Measurements from ENCODE around the gene SPAG16. TPM values are rescaled to one million over a fixed set of nuclear protein-coding genes. Genes with fewer than 3 reads are reported as not detected.

Gene SPAG16
- total RNA-seq, 4 donors from 2014 or later, result 1.2 to 30.8 (median 16.2) TPM

- H3K27ac ChIP-seq, result no peak overlapping the region
- in situ Hi-C loops (cut with MboI; ENCODE audit: low pct_ligation_motif_present in 1 of 4, low pct_unique_long_range_greater_than_20kb in 1 of 4, low sequenced_read_pairs in 3 of 4) (loop anchor here in 3 of 4 donors (25.0 kb wide), 2 partner anchors 675 to 700 kb away; no protein-coding TSS in a partner anchor), intact Hi-C loops (cut with DNase I; ENCODE audit: low total_unique reads) (no loop called here)
- no peaks in the 10 kb centered on the region for H3K27me3 ChIP-seq
- no peaks in the 10 kb centered on the region for H3K9me3 ChIP-seq
- TF ChIP-seq CTCF (IDR thresholded peaks at IDR 0.05) (no peak), POLR2AphosphoS5 (IDR thresholded peaks at IDR 0.05) (no peak), EP300 (IDR thresholded peaks at IDR 0.05; ENCODE audit: low read depth) (no peak), POLR2A (IDR thresholded peaks at IDR 0.05) (no peak)
- H3K4me3 ChIP-seq, result no peak overlapping the region
- no peaks in the 10 kb centered on the region for H3K36me3 ChIP-seq
- WGBS, 2 donors (ENCODE audit: low coverage in 1 of 2), result 65 to 74% methylated on average over 2 of the region's 2 CpGs
- no peak for DNase-seq
- no peaks in the 10 kb centered on the region for H3K4me1 ChIP-seq
Measured at GRCh38 chr2:213237787-213238186, 46.5 kb upstream of the SPAG16 start.

- intact Hi-C loops (cut with DNase I; ENCODE audit: low total_unique reads), result no loop called here
- H3K9me3 ChIP-seq, result no peaks in the 10 kb centered on the region
- in situ Hi-C loops (cut with MboI; ENCODE audit: low pct_ligation_motif_present in 1 of 4, low pct_unique_long_range_greater_than_20kb in 1 of 4, low sequenced_read_pairs in 3 of 4), result loop anchor here in 3 of 4 donors (25.0 kb wide), 2 partner anchors 673 to 698 kb away; no protein-coding TSS in a partner anchor
- no peak overlapping the region for H3K4me3 ChIP-seq
- no peaks in the 10 kb centered on the region for H3K4me1 ChIP-seq
- no peaks in the 10 kb centered on the region for H3K27me3 ChIP-seq
- no peak for DNase-seq
- no peak overlapping the region for H3K27ac ChIP-seq
- WGBS, 2 donors (ENCODE audit: low coverage in 1 of 2), result 40 to 65% methylated on average over 1 to 3 of the region's 3 CpGs
- TF ChIP-seq EP300 (IDR thresholded peaks at IDR 0.05; ENCODE audit: low read depth), result no peak
- no peaks in the 10 kb centered on the region for H3K36me3 ChIP-seq
Measured at GRCh38 chr2:213238753-213239495, 45.3 kb upstream of the SPAG16 start.

GRCh38 chr2:213241817-213242216 lies 42.4 kb upstream of the SPAG16 start:
- intact Hi-C loops (cut with DNase I; ENCODE audit: low total_unique reads), result no loop called here
- TF ChIP-seq CTCF (IDR thresholded peaks at IDR 0.05) (no peak), POLR2A (IDR thresholded peaks at IDR 0.05) (no peak), POLR2AphosphoS5 (IDR thresholded peaks at IDR 0.05) (no peak), EP300 (IDR thresholded peaks at IDR 0.05; ENCODE audit: low read depth) (no peak)
- H3K4me1 ChIP-seq, result no peaks in the 10 kb centered on the region
- no peak overlapping the region for H3K4me3 ChIP-seq
- no peaks in the 10 kb centered on the region for H3K36me3 ChIP-seq
- DNase-seq, result no peak
- WGBS, 2 donors (ENCODE audit: low coverage in 1 of 2), result 80 to 92% methylated on average over 2 to 6 of the region's 6 CpGs
- in situ Hi-C loops (cut with MboI; ENCODE audit: low pct_ligation_motif_present in 1 of 4, low pct_unique_long_range_greater_than_20kb in 1 of 4, low sequenced_read_pairs in 3 of 4), result loop anchor here in 3 of 4 donors (25.0 kb wide), 2 partner anchors 670 to 695 kb away; no protein-coding TSS in a partner anchor
- no peak overlapping the region for H3K27ac ChIP-seq
- H3K9me3 ChIP-seq, result no peaks in the 10 kb centered on the region
- H3K27me3 ChIP-seq, result no peaks in the 10 kb centered on the region

DNA sequence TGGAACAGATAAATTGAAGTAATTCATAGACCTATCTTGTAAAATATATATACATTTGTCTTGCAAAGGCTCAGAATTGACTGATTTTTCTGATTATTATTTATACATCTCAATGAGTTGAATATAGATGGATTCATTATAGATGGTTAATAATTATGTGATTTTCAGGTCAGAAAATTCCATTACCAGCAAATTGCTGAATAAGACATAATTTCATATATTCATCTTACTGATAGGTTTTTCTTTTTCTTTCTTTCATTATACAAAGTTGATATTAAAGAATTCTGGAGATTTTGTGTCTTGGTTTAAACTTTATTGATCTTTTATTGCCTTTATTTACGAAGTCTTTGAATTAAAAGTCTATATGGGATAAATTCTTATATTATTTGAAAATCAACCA lies 41.6 kb upstream of the SPAG16 start:
- intact Hi-C loops (cut with DNase I; ENCODE audit: low total_unique reads) (no loop called here), in situ Hi-C loops (cut with MboI; ENCODE audit: low pct_ligation_motif_present in 1 of 4, low pct_unique_long_range_greater_than_20kb in 1 of 4, low sequenced_read_pairs in 3 of 4) (loop anchor here in 3 of 4 donors (25.0 kb wide), 2 partner anchors 670 to 695 kb away; no protein-coding TSS in a partner anchor)
- 81 to 86% methylated on average over 1 of the region's 1 CpG for WGBS, 2 donors (ENCODE audit: low coverage in 1 of 2)
- no peak for DNase-seq
- no peak overlapping the region for H3K27ac ChIP-seq
- H3K9me3 ChIP-seq, result no peaks in the 10 kb centered on the region
- no peaks in the 10 kb centered on the region for H3K36me3 ChIP-seq
- no peaks in the 10 kb centered on the region for H3K27me3 ChIP-seq
- no peak overlapping the region for H3K4me3 ChIP-seq
- no peaks in the 10 kb centered on the region for H3K4me1 ChIP-seq
- TF ChIP-seq CTCF (IDR thresholded peaks at IDR 0.05) (no peak), POLR2AphosphoS5 (IDR thresholded peaks at IDR 0.05) (no peak), EP300 (IDR thresholded peaks at IDR 0.05; ENCODE audit: low read depth) (no peak), POLR2A (IDR thresholded peaks at IDR 0.05) (no peak)

Data from transverse colon (tissue), 4 donors.